Measurements from ENCODE around the gene DNAJA4. TPM values are rescaled to one million over a fixed set of nuclear protein-coding genes. Genes with fewer than 3 reads are reported as not detected.
A peak's percentile ranks its signal among the peaks of the same experiment; 100 is the strongest.

Gene DNAJA4
- total RNA-seq, 2 experiments from 2014 or later = 36.3 to 39.6 TPM

DNA sequence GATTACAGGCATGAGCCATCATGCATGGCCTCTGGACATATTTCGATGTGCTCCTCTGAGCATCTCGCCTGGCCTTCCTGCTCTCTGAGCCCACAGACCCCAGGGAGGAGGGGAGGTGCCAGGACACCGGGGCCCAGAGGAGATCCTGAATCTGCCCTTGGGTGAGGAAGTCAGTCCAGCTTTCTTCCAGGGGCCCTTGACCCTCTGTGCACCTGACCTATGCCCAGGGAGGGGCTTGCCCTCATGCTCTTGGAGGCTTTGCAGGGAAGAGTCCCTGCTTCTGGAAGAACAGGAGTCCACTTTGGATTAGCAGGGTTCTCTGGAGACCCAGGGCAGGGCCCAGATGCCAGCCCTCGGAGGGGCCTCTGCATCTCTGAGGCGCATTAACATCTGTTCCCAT lies 31.4 kb upstream of the DNAJA4 start:
- Mint-ChIP-seq H3K36me3 (no peaks in the 10 kb centered on the region), H3K9me3 (no peaks in the 10 kb centered on the region), H3K4me3 (no peak overlapping the region), H3K27me3 (peaks cover 5% of the 10 kb centered on the region), H3K4me1 (ENCODE audit: low read depth) (peaks cover 4% of the 10 kb centered on the region), H3K27ac (no peak overlapping the region)
- intact Hi-C loops (cut with micrococcal nuclease) = no loop called here
- POLR2A ChIA-PET = no interaction called here
- no peak for DNase-seq
- CTCF ChIA-PET = no interaction called here

DNA sequence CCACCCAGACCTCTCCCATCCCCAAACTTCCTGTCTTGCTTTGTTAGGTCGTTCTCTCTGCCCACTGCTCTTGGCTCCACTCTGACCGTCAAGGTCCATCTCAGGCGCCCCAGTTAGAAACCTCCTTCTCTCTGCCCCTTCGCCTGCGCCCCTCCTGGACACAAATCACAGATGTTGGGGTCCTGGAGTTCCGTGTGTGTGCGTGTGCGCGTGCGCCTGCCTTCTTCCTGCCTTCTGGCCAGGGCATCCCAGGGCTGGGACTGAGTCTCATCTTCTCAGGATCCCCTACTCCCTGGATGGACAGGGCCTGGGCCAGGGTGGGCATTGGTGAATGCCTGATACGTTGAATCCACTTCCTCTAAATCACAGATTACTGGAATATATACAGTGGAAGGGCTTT lies 30.9 kb upstream of the DNAJA4 start:
- Mint-ChIP-seq H3K27ac (no peak overlapping the region), H3K4me1 (ENCODE audit: low read depth) (peaks cover 4% of the 10 kb centered on the region)

DNA sequence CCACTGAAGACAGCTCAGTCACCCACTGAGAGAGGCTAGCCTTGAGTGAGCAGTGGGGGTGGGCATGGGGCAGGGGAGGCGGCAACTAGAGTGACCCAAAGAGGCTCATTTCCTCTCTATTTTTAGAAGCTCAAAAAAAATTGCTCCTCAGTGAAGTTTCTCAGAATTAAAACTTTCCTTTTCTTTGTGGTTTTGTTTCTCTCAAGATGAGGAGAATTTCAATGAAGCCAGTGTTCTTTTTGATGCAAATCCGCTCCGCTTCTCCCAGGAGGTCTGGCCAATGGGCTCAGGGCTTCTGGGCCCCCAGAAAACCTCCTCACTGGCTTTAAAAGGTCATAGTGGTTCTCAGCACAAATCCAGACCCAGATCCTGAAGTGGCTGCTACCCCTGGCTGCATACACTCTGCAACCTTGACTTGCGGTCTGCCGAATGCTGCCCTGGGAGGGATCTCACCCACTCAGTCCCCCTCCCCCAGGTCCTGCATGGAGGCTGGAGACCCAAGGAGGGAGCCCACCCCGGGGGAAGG lies 29.8 kb upstream of the DNAJA4 start, which contains the start of gene ACSBG1:
ACSBG1 (minus strand) TSS at position 51 of the 526 bp plus-strand sequence. CDS start 64 bp downstream, outside the sequence.
- Mint-ChIP-seq H3K4me1 (ENCODE audit: low read depth) (peaks cover 4% of the 10 kb centered on the region), H3K27me3 (peaks cover 5% of the 10 kb centered on the region), H3K9me3 (no peaks in the 10 kb centered on the region), H3K36me3 (no peaks in the 10 kb centered on the region), H3K27ac (no peak within 1 kb of the TSS), H3K4me3 (no peak within 1 kb of the TSS)
- POLR2A ChIA-PET = no interaction called here
- intact Hi-C loops (cut with micrococcal nuclease) = no loop called here
- CTCF ChIA-PET = interaction anchor here (0.8 to 1.7 kb wide), 4 partner anchors 33 to 326 kb away, joined by 3 to 5 read pairs (median 3); partner anchors contain the start of gene CIB2
- DNase-seq = no peak

More for the DNA sequence above, 30.9 kb upstream of the DNAJA4 start:
- intact Hi-C loops (cut with micrococcal nuclease) = no loop called here
- Mint-ChIP-seq H3K4me3 (no peak overlapping the region), H3K27me3 (peaks cover 5% of the 10 kb centered on the region), H3K36me3 (no peaks in the 10 kb centered on the region), H3K9me3 (no peaks in the 10 kb centered on the region)
- POLR2A ChIA-PET = no interaction called here
- CTCF ChIA-PET = no interaction called here
- DNase-seq = no peak

DNA sequence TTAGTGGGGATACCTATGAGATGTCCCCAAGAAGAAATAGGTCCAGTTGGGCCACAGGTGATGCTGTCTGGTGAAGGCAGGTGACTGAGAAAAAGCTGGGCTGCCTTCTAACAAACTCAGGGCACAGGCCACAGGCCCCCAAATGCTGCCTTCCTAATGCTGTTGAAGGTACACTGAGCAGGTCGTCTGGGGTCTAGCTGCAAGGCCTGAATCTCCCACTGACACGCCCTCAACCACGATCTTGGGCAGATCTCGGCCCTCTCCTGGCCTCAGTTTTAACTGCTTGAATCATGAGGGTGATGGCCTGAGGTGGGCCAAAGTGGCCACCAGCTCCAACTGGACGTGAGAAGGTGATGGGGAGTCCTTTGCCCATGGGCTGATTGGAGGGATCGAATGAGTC lies 27.9 kb upstream of the DNAJA4 start:
- ChIA-PET CTCF (interaction anchor here (1.3 to 1.7 kb wide), 2 partner anchors 105 to 236 kb away, joined by 3 to 5 read pairs; partner anchors contain the start of gene CIB2), POLR2A (no interaction called here)
- Mint-ChIP-seq H3K27me3 (peaks cover 5% of the 10 kb centered on the region), H3K27ac (no peak overlapping the region), H3K36me3 (no peaks in the 10 kb centered on the region), H3K4me3 (no peak overlapping the region), H3K4me1 (ENCODE audit: low read depth) (peaks cover 6% of the 10 kb centered on the region), H3K9me3 (no peaks in the 10 kb centered on the region)
- intact Hi-C loops (cut with micrococcal nuclease) = no loop called here
- DNase-seq = no peak

DNA sequence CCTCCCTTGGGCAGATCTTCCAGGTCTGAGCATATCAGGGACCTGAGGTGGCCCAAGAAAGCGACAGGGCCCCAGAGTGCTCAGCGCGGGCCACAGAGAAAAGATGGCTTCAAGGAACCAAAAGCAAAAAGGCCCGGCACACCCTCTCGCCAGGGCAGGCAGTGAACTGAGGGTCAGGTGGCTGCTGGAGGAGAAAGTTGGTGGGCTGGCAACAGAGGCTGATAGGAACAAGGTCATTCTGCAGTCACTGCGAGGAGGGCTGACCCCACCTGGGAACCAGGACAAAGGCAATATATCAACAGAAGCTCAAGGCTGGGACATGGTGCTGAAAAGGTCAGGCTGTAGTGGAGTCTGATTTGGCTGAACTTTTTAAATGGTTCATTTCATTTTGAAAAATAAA lies 27.2 kb upstream of the DNAJA4 start:
- Mint-ChIP-seq H3K36me3 (no peaks in the 10 kb centered on the region), H3K4me1 (ENCODE audit: low read depth) (peaks cover 6% of the 10 kb centered on the region), H3K27ac (no peak overlapping the region), H3K4me3 (no peak overlapping the region), H3K9me3 (no peaks in the 10 kb centered on the region), H3K27me3 (peaks cover 6% of the 10 kb centered on the region)
- no peak for DNase-seq
- ChIA-PET CTCF (interaction anchor here (1.3 kb wide), 1 partner anchor 237 kb away, joined by 3 read pairs; no protein-coding TSS in a partner anchor), POLR2A (no interaction called here)
- intact Hi-C loops (cut with micrococcal nuclease) = no loop called here

DNA sequence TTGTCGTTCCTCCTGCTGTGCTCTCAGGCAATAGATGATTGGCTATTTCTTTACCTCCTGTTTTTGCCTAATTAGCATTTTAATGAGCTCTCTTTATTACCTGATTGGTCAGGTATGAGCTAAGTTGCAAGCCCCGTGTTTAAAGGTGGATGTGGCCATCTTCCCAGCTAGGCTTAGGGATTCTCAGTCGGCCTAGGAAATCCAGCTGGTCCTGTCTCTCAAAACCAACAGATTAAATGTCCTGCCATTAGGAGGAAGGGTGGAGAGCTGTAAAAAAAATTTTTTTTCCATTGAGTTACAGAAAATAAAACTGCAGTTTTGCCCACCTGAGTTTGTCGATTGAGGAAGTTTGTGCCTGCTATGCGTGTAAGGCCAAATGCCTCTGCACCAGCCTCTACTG lies 24.6 kb upstream of the DNAJA4 start:
- Mint-ChIP-seq H3K36me3 (no peaks in the 10 kb centered on the region), H3K4me1 (ENCODE audit: low read depth) (peaks cover 3% of the 10 kb centered on the region), H3K4me3 (no peak overlapping the region), H3K9me3 (no peaks in the 10 kb centered on the region), H3K27ac (no peak overlapping the region), H3K27me3 (peaks cover 1% of the 10 kb centered on the region)
- ChIA-PET CTCF (interaction anchor here (0.5 to 8.6 kb wide), 33 partner anchors 12 to 569 kb away, joined by 3 to 136 read pairs (median 6); partner anchors contain the start of gene CIB2), POLR2A (no interaction called here)
- intact Hi-C loops (cut with micrococcal nuclease) = loop anchor here (5.0 kb wide), 1 partner anchor 43 kb away; no protein-coding TSS in a partner anchor
- no peak for DNase-seq

DNA sequence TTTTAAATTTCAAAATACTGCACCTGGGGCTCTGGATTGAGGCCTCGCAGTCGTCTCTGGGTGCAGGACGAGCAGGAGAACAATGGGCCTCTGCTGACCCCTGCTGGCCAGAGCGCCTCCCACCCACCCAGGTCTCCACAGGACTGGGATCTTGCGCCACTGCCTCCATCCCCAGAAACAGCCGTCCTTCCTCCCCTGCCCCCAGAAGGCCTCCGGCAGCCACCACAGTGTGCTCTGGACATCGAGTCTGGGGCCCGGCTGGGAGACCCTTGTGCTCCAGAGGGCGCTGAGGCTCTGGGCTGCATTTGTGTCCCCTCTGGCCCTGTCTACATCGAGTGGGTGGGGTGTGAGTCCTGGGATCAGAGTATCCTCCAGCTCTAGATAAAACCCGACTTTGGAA lies 23.3 kb upstream of the DNAJA4 start:
- POLR2A ChIA-PET = no interaction called here
- intact Hi-C loops (cut with micrococcal nuclease) = loop anchor here (1.0 to 5.0 kb wide), 5 partner anchors 44 to 282 kb away; partner anchors contain the start of gene CIB2
- H3K27ac Mint-ChIP-seq = no peak overlapping the region
- CTCF ChIA-PET = interaction anchor here (0.6 to 8.6 kb wide), 45 partner anchors 9 to 793 kb away, joined by 3 to 136 read pairs (median 4); partner anchors contain the start of gene CIB2
- DNase-seq = peak; percentile 91
- H3K4me1 Mint-ChIP-seq (ENCODE audit: low read depth) = peaks cover 2% of the 10 kb centered on the region
- H3K36me3 Mint-ChIP-seq = no peaks in the 10 kb centered on the region
- no peaks in the 10 kb centered on the region for H3K9me3 Mint-ChIP-seq
- H3K27me3 Mint-ChIP-seq = peaks cover 1% of the 10 kb centered on the region
- H3K4me3 Mint-ChIP-seq = no peak overlapping the region

DNA sequence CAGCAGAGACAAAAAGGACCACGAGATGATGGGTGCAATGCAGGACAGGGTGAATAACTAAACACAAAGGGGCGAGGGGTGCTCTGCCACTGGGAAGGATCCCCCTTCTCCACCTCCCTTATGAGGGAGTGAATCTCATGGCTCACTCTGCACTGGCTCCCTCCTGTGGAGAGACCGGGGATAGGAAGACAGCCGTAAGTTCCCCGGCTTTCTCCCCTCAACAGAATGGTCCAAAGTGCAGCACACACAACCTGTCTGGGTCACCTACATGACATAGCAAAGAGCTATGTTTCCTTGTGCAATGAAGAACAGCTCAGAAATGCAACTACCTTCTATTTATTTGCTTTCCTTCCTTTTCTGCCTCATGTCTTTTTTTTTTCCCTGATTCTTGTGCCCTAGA lies 22.2 kb upstream of the DNAJA4 start:
- peak; percentile 49 for DNase-seq
- peaks cover 2% of the 10 kb centered on the region for H3K4me1 Mint-ChIP-seq (ENCODE audit: low read depth)
- no peak overlapping the region for H3K27ac Mint-ChIP-seq
- ChIA-PET CTCF (interaction anchor here (0.6 to 8.6 kb wide), 28 partner anchors 11 to 341 kb away, joined by 3 to 136 read pairs (median 4); partner anchors contain the start of genes CIB2, IDH3A and TBC1D2B), POLR2A (no interaction called here)
- intact Hi-C loops (cut with micrococcal nuclease) = loop anchor here (5.0 kb wide), 1 partner anchor 45 kb away; no protein-coding TSS in a partner anchor
- no peak overlapping the region for H3K4me3 Mint-ChIP-seq
- H3K9me3 Mint-ChIP-seq = no peaks in the 10 kb centered on the region
- peaks cover 1% of the 10 kb centered on the region for H3K27me3 Mint-ChIP-seq
- no peaks in the 10 kb centered on the region for H3K36me3 Mint-ChIP-seq

DNA sequence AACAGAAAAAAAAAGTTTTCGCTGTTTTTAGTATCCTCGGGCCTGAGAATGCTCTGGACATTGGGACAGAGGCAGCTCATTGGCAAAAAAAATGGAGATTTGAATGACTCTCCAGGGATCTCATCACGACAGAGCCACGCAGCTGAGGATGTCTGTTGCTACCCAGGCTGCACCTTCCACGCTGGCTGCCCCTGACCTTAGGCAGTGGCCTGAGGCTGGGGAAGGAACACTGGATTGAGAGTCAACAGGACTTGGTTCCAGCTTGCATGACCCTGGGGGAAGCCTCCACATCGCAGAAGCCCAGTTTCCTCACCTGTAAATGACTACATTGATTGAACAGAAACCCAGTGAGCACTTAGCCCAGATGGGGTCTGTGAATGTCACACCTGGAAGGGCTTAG lies 21.3 kb upstream of the DNAJA4 start:
- ChIA-PET CTCF (interaction anchor here (0.7 to 8.6 kb wide), 10 partner anchors 11 to 276 kb away, joined by 3 to 136 read pairs (median 6); partner anchors contain the start of genes CIB2 and IDH3A), POLR2A (no interaction called here)
- Mint-ChIP-seq H3K4me3 (no peak overlapping the region), H3K4me1 (ENCODE audit: low read depth) (peaks cover 2% of the 10 kb centered on the region), H3K36me3 (no peaks in the 10 kb centered on the region), H3K9me3 (no peaks in the 10 kb centered on the region), H3K27ac (no peak overlapping the region), H3K27me3 (peaks cover 1% of the 10 kb centered on the region)
- intact Hi-C loops (cut with micrococcal nuclease) = loop anchor here (5.0 kb wide), 1 partner anchor 46 kb away; no protein-coding TSS in a partner anchor
- DNase-seq = no peak

DNA sequence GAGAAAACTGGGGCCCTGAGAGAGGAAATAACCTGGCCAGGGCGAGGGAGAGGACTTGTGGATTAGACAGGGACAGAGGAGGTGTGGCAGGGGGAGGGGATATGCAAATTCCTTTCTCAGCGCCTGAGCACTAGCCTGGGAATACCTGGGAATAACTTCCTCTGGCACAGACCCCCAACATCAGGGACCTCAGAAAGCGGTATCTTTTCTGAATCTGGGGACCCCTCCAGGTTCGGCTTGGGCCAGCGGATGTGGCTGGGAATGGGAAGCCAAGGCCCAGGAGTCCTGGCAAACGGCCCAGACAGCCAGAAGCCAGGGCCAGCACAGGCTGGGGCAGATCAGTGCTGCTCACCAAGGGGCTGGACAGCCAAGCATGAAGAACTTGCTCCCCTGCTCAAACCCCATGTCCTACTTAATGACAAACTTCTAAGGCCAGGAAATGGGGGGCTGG lies 20.8 kb upstream of the DNAJA4 start:
- peaks cover 2% of the 10 kb centered on the region for H3K4me1 Mint-ChIP-seq (ENCODE audit: low read depth)
- no peak overlapping the region for H3K27ac Mint-ChIP-seq
- POLR2A ChIA-PET = no interaction called here
- CTCF ChIA-PET = interaction anchor here (0.6 to 8.6 kb wide), 6 partner anchors 16 to 1694 kb away, joined by 3 to 136 read pairs (median 3); partner anchors contain the start of gene CIB2
- H3K4me3 Mint-ChIP-seq = no peak overlapping the region
- intact Hi-C loops (cut with micrococcal nuclease) = loop anchor here (5.0 kb wide), 1 partner anchor 46 kb away; no protein-coding TSS in a partner anchor
- no peak for DNase-seq
- H3K9me3 Mint-ChIP-seq = no peaks in the 10 kb centered on the region
- peaks cover 1% of the 10 kb centered on the region for H3K27me3 Mint-ChIP-seq
- H3K36me3 Mint-ChIP-seq = no peaks in the 10 kb centered on the region

DNA sequence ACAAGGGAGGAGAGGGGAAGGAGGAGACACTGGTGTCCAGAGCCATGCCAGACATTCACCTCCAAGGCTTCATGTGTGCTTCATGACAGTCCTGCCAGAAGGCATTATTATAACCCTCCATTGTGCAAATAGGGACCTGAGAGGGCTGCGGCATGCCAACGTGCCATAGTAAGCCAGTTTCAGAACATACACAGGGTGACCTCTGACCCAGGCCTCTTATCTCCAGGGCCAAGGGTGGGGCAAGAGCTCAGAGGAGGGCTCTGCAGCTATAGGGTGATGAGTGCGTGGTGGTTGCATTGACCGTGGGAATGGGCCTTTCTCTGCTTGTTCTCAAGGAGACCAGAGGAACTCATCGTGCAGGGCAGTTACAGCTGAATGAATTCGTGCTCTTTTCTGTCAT lies 20.3 kb upstream of the DNAJA4 start:
- H3K27me3 Mint-ChIP-seq = peaks cover 1% of the 10 kb centered on the region
- DNase-seq = no peak
- no peak overlapping the region for H3K27ac Mint-ChIP-seq
- ChIA-PET POLR2A (no interaction called here), CTCF (interaction anchor here (0.6 to 8.6 kb wide), 6 partner anchors 17 to 1694 kb away, joined by 3 to 136 read pairs (median 3); no protein-coding TSS in a partner anchor)
- H3K9me3 Mint-ChIP-seq = no peaks in the 10 kb centered on the region
- H3K36me3 Mint-ChIP-seq = no peaks in the 10 kb centered on the region
- H3K4me3 Mint-ChIP-seq = no peak overlapping the region
- H3K4me1 Mint-ChIP-seq (ENCODE audit: low read depth) = peaks cover 2% of the 10 kb centered on the region
- intact Hi-C loops (cut with micrococcal nuclease) = loop anchor here (5.0 kb wide), 1 partner anchor 47 kb away; no protein-coding TSS in a partner anchor

DNA sequence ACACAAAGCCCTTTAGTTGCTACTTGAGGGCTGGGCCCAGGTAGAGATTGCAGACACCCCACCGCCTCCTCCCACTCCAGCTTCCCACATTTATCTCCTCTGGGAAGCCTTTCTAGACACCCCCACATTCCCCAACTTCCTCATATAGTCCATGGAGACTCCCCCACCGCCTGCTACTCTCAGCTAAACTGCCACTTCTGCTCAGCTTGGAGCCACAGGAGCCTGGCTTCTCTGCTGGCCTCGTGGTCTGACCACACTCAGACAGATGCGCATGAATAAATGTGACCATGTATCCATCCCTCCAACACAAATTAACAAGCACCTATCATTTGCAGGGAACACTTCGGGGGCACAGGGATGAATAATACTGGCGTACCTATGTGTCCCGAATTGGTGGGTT lies 19.5 kb upstream of the DNAJA4 start:
- CTCF ChIA-PET = interaction anchor here (0.7 to 8.6 kb wide), 4 partner anchors 18 to 334 kb away, joined by 3 to 136 read pairs (median 4); no protein-coding TSS in a partner anchor
- Mint-ChIP-seq H3K27me3 (peaks cover 1% of the 10 kb centered on the region), H3K27ac (no peak overlapping the region), H3K4me1 (ENCODE audit: low read depth) (peaks cover 2% of the 10 kb centered on the region), H3K4me3 (no peak overlapping the region), H3K36me3 (no peaks in the 10 kb centered on the region), H3K9me3 (no peaks in the 10 kb centered on the region)
- POLR2A ChIA-PET = no interaction called here
- intact Hi-C loops (cut with micrococcal nuclease) = loop anchor here (5.0 kb wide), 1 partner anchor 48 kb away; no protein-coding TSS in a partner anchor
- DNase-seq = no peak
